ENCODE results near the gene ORC3.
"Not testable (repeated sequence)": the region's sequence is repeated elsewhere in the genome, so short reads cannot be mapped to it uniquely, and the experiment has no call there.

The ORC3 gene

GRCh38 chr6:87606199-87606598 is 16.3 kb downstream of the ORC3 start:
- DNase-seq, result no peak

GRCh38 chr6:87608802-87609201 is 18.9 kb downstream of the ORC3 start:
- no peak for DNase-seq

GRCh38 chr6:87613018-87613417 is 23.1 kb downstream of the ORC3 start:
- DNase-seq, result not testable (repeated sequence)

- DNase-seq, result no peak
These were observed 27.5 kb downstream of the ORC3 start for GRCh38 chr6:87617405-87617804.

GRCh38 chr6:87618531-87618930 is 28.6 kb downstream of the ORC3 start:
- no peak for DNase-seq

GRCh38 chr6:87623248-87623647 is 33.3 kb downstream of the ORC3 start:
- no peak for DNase-seq

GRCh38 chr6:87628424-87628823 is 38.5 kb downstream of the ORC3 start:
- DNase-seq, result no peak

GRCh38 chr6:87628881-87629280 is 38.9 kb downstream of the ORC3 start:
- DNase-seq, result no peak

- no peak for DNase-seq
These were observed 40.8 kb downstream of the ORC3 start for GRCh38 chr6:87630746-87631145.

GRCh38 chr6:87633851-87634250 is 43.9 kb downstream of the ORC3 start:
- DNase-seq, result no peak

GRCh38 chr6:87636315-87636714 is 46.4 kb downstream of the ORC3 start:
- no peak for DNase-seq

- DNase-seq, result no peak
These were observed 47.2 kb downstream of the ORC3 start for GRCh38 chr6:87637106-87637505.

GRCh38 chr6:87639373-87639772 is 49.4 kb downstream of the ORC3 start:
- no peak for DNase-seq

- no peak for DNase-seq
These were observed 51.2 kb downstream of the ORC3 start for GRCh38 chr6:87641065-87641692.

- no peak for DNase-seq
These were observed 55.1 kb downstream of the ORC3 start for GRCh38 chr6:87645080-87645479.

GRCh38 chr6:87653074-87653962 is 63.4 kb downstream of the ORC3 start:
- no peak for DNase-seq

- DNase-seq, result no peak
These were observed 64.2 kb downstream of the ORC3 start for GRCh38 chr6:87654122-87654521.

GRCh38 chr6:87654875-87655454 is 65.0 kb downstream of the ORC3 start:
- DNase-seq, result no peak

GRCh38 chr6:87655824-87656223 is 65.9 kb downstream of the ORC3 start:
- no peak for DNase-seq

GRCh38 chr6:87656857-87657256 is 66.9 kb downstream of the ORC3 start:
- no peak for DNase-seq

GRCh38 chr6:87658516-87658915 is 68.6 kb downstream of the ORC3 start:
- no peak for DNase-seq

- no peak for DNase-seq
These were observed 70.4 kb downstream of the ORC3 start for GRCh38 chr6:87660226-87660911.

GRCh38 chr6:87661016-87661415 is 71.1 kb downstream of the ORC3 start:
- DNase-seq, result no peak
